OCI-M2 (cell line): ENCODE data around the gene RNASE2.
"Not testable (repeated sequence)": the region's sequence is repeated elsewhere in the genome, so short reads cannot be mapped to it uniquely, and the experiment has no call there.

ENCODE experiments used
- DNase-seq: peaks from one replicate; lab custom pipeline; 2025; ENCODE audit not compliant: unreplicated experiment; lab: John Stamatoyannopoulos, UW

Gene RNASE2

DNA sequence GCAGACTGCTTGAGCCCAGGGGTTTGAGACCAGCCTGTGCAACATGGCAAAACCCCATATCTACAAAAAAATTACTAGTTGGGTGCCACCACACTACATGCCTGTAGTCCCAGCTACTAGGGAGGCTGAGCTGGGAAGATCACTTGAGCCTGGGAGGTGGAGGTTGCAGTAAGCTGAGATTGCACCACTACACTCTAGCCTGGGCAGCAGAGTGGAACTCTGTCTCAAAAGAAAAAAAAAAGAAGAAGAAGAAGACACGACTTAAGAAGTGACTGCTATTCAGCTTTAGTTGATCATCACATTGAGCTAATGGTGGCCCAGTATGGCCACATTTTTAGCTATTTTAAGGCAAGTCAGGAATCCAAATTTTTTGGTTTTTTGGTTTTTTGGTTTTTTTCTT, 25.6 kb downstream of the RNASE2 start:
- DNase-seq: no peak

DNA sequence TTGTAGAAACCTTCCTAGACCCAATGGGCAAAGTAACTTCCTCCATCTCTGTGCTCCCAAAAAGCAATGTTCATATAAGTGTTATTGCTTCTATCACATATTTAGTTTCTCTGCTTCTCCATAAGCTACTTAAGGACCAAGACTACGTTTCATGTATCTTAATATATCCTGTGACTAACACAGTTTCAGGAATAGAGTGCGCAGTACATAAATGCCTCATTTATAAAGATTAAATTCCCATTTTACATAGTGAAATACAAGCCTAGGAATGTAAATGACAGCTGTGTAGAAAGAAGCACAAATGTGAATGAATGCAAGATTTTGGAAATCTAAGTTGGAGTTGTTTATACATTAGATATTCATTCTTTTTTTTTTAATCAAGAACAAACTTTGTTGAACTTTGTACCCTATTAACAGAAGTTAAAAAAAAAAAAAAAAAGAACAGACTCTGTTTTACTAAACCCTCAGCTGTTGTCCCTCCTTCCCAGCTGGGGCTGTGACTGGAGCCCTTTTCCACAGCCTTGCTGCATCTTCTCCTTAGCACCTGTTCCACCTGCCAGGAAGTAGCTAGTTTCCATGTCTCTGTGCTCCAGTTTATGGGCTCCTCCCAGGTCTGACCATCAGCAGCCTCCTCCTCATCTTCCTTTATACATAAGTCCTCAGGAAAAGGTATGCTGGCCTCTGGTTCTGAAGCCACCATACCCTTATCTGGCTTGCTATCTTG, 27.5 kb downstream of the RNASE2 start:
- DNase-seq: no peak

DNA sequence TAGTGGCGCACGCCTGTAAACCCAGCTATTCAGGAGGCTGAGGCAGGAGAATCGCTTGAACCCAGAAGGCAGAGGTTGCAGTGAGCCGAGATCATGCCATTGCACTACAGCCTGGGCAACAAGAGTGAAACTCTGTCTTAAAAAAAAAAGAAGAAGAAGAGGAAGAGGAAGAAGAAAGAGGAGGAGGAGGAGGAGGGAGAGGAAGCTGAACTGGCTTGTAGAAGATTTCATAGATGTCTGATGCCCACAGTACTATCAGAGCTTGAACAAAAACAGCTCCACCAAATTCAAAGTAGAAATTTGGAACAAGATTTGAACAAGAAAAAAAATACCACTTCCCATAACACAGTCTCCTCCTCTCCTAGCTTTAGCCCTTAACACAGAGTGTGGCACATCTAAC, 30.4 kb downstream of the RNASE2 start:
- DNase-seq: not testable (repeated sequence)

DNA sequence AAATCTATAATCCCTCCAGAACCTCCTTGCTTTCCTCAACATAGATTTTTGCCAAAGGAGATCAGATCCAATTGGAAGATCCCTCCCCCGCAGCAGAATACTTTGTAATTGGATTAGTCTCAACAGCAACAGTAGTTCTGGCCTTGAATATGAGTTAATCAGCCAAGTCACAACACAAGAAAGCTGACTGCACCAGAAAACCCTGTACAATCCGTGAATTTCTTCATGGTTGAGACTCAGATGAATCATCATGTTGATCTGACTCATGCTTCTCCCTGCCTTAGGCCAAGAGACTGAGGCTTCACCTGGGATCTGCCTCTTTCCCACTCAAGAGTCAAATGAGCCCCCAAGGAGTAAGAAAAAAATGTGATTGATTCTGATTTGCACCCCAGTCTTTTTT, 31.5 kb downstream of the RNASE2 start:
- DNase-seq: no peak

DNA sequence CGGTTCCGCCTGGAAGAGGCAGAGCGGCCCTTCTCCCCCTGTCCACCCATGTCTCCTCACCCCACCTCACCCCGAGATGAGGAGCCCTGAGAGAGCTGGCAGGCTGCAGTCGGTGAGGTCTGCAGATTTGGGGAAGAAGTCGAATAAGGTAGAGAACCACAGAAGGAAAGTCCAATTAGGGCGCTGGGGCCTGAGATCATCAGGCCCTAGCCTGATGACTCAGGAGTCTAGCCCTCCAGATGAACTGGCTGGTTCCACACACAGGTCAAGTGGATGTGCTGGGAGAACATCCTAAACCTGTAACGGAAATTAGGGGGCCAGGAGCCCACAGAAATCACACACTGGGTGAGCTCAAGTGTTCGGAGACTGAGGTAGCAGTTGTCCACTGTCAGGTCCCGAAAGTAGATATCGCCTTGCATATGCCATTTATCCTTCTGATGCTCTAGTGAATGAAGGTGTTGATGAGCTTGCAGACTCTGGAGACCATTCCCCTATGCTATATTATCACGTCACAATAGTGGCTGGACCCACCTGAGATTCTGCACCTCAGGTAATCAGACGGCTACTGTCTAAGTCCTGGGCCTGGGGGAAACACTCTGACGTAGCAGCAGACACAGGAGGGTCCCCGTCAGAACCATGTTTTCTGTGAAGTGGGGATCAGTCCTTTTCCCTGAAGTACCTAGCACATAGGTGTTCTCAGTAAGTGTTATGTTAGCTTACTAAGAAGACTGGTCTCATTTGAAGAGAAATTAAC, 33.6 kb downstream of the RNASE2 start:
- DNase-seq: no peak

DNA sequence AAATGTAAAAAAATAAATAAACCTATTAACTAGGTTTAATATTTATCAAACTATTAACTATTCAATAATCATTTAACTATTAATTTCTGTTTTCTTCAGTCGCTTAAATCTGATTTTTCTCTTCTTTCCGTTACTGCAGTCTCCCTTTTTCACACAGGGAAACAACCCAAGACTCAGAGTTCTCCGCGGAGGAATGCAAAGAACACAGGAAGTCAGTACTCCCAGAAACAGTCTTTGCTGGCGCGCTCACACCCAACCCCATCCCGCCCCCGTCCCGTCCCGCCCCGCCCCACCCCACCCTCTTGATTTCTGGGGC, 34.1 kb downstream of the RNASE2 start:
- no peak for DNase-seq

DNA sequence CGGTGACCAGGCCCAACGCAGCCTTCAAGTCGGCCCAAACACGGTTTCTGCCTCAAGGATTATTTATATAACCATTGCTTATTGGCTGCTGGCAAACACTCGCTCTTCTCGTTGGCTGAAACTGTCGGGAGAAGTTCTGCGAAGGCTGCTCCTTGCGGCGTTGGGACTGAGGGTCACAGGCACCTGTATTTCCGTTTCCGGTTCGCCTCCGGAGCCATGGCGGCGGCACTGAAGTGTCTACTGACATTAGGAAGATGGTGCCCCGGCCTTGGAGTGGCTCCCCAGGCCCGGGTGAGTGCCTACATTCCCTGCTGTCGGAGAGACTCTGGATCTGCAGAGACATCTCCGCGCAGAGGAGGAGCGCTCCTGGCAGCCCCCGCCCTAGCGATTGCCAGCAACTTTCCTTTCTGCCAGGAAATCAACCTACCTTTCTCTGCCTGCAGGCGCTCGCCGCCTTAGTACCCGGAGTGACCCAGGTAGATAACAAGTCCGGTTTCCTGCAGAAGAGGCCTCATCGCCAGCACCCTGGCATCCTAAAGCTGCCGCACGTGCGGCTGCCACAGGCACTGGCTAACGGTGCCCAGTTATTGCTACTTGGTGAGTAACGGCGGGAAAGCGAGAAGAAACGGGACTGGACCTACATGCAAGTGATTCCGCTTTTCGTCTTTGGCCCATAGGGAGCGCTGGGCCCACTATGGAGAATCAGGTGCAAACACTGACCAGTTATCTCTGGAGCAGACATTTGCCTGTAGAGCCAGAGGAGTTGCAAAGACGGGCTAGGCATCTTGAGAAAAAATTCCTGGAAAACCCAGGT, 34.7 kb downstream of the RNASE2 start, which contains the start of gene METTL17:
TSS of gene METTL17 (plus strand) at position 194 of the 814 bp plus-strand sequence. CDS start at position 217, 23 bp downstream.
- DNase-seq: peak; percentile 89

DNA sequence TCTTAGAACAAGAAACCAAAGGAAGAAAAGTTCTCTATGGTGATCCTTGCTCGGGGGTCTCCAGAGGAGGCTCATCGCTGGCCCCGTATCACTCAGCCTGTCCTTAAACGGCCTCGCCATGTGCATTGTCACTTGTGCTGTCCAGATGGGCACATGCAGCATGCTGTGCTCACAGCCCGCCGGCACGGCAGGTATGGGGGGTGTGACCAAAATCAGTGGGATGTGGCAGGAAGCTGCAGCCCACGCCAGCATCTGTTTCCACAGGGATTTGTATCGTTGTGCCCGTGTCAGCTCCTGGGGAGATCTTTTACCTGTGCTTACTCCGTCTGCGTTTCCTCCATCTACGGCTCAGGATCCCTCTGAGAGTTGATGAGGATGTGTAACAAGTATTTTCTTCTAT, 41.2 kb downstream of the RNASE2 start:
- no peak for DNase-seq

DNA sequence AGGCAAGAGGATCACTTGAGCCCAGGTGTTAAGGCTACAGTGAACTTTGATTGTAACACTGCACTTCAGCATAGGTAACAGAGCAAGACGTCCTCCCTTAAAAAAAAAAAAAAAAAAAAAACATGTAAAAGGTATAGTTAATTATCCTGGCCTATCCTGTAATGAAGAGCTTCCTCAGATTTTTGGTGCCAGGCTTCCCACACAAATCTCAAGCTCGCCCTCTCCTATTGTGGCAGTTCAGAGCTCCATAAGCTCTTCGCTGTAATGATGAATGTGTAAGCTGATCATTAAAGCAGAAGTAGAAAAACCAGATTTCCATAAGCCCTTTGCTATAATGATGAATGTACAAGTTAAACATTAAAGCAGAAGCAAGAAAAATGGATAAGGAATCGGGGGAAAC, 41.8 kb downstream of the RNASE2 start:
- DNase-seq: no peak

DNA sequence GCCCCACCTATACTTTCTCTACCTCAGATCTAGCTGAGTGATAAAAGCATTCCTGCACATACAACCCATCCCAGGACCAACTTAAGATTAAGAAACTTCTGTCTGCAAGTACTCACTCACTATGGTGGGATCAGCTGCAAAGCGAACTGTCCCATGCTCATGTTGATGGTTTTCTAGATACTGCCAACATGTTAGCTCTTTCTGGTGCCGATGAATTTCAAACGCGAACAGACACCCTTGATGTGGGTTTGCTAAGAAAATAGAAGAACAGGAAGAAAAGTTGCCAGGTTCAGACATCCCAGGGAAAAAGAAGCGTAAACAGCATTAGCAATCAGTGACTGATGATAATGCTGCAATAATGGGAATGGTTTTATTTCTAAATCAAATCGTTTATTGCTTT, 42.3 kb downstream of the RNASE2 start:
- no peak for DNase-seq

DNA sequence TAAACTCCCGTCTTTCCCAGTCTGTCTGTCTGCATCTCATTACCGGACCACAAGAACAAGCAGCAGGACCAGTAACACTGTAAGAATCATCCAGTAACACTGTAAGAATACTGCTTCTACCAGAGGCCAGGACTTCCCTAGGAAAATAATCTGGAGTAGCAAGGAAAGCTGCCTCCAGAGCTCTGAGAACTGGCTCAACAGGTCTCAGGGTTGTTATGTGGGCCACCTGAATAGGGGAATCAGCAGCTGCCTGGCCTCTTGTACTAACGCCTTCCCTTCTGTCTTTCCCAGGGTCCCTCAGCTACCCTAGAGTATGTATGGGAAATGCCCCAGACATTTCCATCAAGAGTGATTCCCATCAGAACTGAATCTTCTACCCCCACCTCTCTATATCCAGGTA, 42.9 kb downstream of the RNASE2 start:
- no peak for DNase-seq

DNA sequence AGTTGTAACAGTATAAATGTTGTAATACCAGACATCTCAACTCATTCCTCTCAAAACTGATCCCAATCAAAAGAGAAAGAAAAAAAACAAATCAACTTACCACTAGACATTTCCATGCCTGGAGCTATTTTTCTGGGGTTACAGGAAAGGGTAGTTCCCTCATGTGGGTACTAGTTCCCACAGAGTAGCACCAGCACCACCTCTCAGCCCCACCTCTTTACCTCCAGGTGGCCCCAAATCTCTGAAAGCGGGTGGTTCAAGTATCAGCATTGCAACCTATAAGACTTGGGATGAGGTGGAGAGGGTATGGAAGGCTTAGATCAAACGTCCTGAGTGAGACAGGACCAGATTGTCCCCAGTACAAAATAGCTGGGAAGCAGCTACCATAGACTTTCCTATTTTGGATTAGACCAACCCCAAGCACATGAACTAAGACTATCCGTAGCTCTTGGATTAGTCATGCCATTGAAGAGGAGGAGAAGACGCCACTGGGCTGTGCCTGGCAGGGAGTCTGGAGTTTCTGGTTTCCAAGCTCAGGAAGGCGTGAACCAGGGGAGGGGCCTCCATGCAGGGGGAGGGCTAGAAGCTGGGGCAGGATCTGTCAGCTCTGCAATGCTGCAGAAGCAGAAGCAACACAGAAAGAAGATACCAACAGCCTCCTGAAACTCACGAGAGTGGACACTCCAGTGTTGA, 43.5 kb downstream of the RNASE2 start, which contains the start of gene SLC39A2:
TSS of gene SLC39A2 (plus strand) at position 620 of the 693 bp plus-strand sequence. CDS start 154 bp downstream, outside the sequence.
- no peak for DNase-seq

DNA sequence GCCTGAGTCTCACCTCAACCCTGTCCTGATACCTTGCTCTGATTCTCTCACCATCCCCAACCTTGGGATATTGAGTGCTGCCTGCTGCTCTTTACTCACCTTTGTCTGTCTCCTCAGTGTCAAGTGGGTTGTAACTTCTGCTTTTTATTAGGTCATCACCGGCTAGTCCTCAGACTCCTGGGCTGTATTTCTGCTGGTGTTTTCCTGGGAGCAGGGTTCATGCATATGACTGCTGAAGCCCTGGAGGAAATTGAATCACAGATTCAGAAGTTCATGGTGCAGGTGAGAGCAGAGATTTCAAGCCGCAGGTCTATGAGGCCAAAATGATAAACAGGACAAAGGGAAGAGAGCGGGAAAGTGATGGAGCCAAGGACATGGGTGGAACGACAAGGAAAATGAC, 44.3 kb downstream of the RNASE2 start:
- no peak for DNase-seq

DNA sequence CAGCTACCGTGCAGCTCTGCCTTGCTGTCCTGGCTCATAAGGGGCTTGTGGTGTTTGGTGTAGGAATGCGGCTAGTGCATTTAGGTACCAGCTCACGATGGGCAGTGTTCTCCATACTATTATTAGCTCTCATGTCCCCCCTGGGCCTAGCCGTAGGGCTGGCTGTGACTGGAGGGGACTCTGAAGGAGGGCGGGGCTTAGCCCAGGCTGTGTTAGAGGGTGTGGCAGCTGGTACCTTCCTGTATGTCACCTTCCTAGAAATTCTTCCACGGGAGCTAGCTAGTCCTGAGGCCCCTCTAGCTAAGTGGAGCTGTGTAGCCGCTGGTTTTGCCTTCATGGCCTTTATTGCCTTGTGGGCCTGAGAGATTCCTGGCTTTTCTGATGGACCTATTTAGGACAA, 45.9 kb downstream of the RNASE2 start:
- no peak for DNase-seq

DNA sequence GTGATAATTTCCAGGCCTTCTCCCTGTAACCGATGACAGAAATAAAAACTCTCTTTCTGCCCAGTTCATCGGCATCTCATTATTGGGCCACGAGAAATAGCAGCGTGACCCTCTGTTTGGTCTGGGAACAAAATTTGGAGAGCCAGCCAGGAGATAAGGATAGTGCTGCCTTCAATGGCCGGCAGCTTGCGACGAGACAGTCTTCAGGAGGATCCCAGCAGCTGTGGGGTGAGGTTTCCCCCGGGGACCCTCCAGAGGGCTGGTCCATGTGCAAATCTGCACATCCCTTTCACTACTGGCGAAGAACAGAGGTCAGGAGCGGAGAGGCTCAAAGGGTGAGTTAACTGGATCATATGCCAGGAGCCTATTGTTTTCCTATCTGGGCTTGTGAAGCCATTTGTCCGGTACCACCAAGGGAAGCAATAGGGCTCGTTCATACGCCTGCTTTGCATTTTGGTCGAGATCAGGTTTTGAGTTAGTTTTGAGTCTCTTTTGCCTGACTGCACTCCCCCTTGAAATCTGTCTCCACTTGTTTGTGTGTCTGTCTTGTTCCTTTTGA, 48.6 kb downstream of the RNASE2 start:
- no peak for DNase-seq
